Neural cell (in vitro differentiated cells): ENCODE data around the gene SLX4IP.

Experiments used
- CTCF ChIP-seq: fragments of 450-650 bp; IDR thresholded peaks from 2 replicates; pipeline ENCODE4 v1.5.1; 2014; ENCODE audit warnings: antibody characterized with exemption, mild to moderate bottlenecking, moderate library complexity; ENCODE audit not compliant: poor library complexity, severe bottlenecking
- MXI1 ChIP-seq: fragments of 450-650 bp; conservative IDR thresholded peaks from 2 replicates; pipeline ENCODE4 v1.6.1; 2014; ENCODE audit warnings: antibody characterized with exemption, mild to moderate bottlenecking; ENCODE audit not compliant: poor library complexity, severe bottlenecking
- POLR2AphosphoS5 ChIP-seq: IDR thresholded peaks from 2 replicates; pipeline ENCODE4 v1.6.1; 2012

- no peak for TF ChIP-seq MXI1
- TF ChIP-seq POLR2AphosphoS5: no peak
- TF ChIP-seq CTCF: no peak
Measured at GRCh38 chr20:10568032-10568431, 132.9 kb downstream of the SLX4IP start.
